Muscle of leg (tissue), 11 donors: ENCODE measurements around the gene ETV4. TPM values are rescaled to one million over a fixed set of nuclear protein-coding genes. Genes with fewer than 3 reads are reported as not detected.

Experiments
- DNase-seq: peaks from one replicate; pipeline ENCODE4 v3.0.0; 2013
- H3K27ac ChIP-seq: one replicate; pipeline ENCODE4 v1.5.1; 2013; ENCODE audit warnings: mild to moderate bottlenecking, low read length, control low read depth
- H3K27me3 ChIP-seq: one replicate; pipeline ENCODE4 v1.6.1; 2013; ENCODE audit warnings: low read length; ENCODE audit not compliant: control insufficient read depth, insufficient read depth
- H3K36me3 ChIP-seq: one replicate; pipeline ENCODE4 v1.6.1; 2013; ENCODE audit warnings: low read length; ENCODE audit not compliant: control insufficient read depth, insufficient read depth
- H3K4me1 ChIP-seq: one replicate; pipeline ENCODE4 v1.6.1; 2013; ENCODE audit warnings: low read length; ENCODE audit not compliant: control insufficient read depth, insufficient read depth
- H3K4me3 ChIP-seq: one replicate; pipeline ENCODE4 v1.5.1; 2013; ENCODE audit warnings: low read length, control low read depth
- H3K9me3 ChIP-seq: replicated peaks from 2 replicates; pipeline ENCODE4 v1.6.1; 2013; ENCODE audit warnings: low read depth, low read length; ENCODE audit not compliant: control insufficient read depth
- WGBS: methylation state at CpG from one replicate; pipeline ENCODE4 v1.1.5; 2013; ENCODE audit warnings: missing lambda C conversion rate; ENCODE audit not compliant: insufficient coverage; 5-methylcytosine and 5-hydroxymethylcytosine counted together
- polyA plus RNA-seq, 8 donors: library from polyadenylated mRNA; unstranded; fragments of 120-200 nt; gene quantifications; one replicate each; pipeline versions ENCODE4 v1.2.1 to v1.2.3, GENCODE V29; 2013; ENCODE audit warnings: inconsistent platforms in 1 of 8, low replicate concordance in 1 of 8; ENCODE audit not compliant: insufficient read length in 8 of 8, insufficient read depth in 1 of 8
- total RNA-seq: library from RNA; stranded (reverse); fragments of 120-200 nt; gene quantifications from one replicate; pipeline ENCODE4 v1.2.4, GENCODE V29; 2013

The ETV4 gene
- total and polyA plus RNA-seq, 9 donors = 4.0 to 10.0 (median 6.4) TPM

GRCh38 chr17:43558805-43559160 is 12.6 kb upstream of the ETV4 start:
- peaks cover 17% of the 10 kb centered on the region for H3K27me3 ChIP-seq
- no CpG with 5 or more reads among the region's 5 CpGs for WGBS
- no peak for DNase-seq
- no peak overlapping the region for H3K4me3 ChIP-seq
- H3K4me1 ChIP-seq = peaks cover 8% of the 10 kb centered on the region
- no peak overlapping the region for H3K27ac ChIP-seq
- no peaks in the 10 kb centered on the region for H3K9me3 ChIP-seq
- no peaks in the 10 kb centered on the region for H3K36me3 ChIP-seq

- no peak for DNase-seq
- Histone ChIP-seq H3K4me3 (no peak overlapping the region), H3K27me3 (peaks cover 10% of the 10 kb centered on the region), H3K27ac (no peak overlapping the region), H3K4me1 (peaks cover 6% of the 10 kb centered on the region), H3K36me3 (no peaks in the 10 kb centered on the region), H3K9me3 (no peaks in the 10 kb centered on the region)
- 45% methylated on average over 3 of the region's 5 CpGs for WGBS
Observed at GRCh38 chr17:43556292-43556691, 10.2 kb upstream of the ETV4 start.

DNA sequence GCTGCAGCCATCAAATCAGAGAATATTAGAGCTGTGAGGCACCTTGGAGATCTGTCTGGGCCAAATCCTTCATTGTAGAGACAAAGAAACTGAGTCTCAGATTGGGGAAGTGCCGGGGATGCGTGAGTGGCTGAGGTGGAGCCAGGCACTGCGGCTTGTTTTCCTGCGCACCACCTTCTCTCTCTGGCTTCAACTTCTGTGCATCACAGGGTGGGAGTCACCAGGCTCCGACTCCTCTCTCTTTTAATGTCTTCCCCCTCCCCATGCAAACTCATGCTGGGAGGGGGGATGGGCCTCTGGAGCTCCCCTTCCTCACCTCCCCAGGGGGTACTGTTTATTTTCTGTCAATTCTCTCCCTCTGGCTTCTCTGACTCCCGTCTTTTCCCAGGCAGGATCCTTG is 8.7 kb upstream of the ETV4 start:
- Histone ChIP-seq H3K27ac (no peak overlapping the region), H3K27me3 (peaks cover 10% of the 10 kb centered on the region), H3K4me1 (peaks cover 6% of the 10 kb centered on the region), H3K36me3 (no peaks in the 10 kb centered on the region), H3K9me3 (no peaks in the 10 kb centered on the region), H3K4me3 (no peak overlapping the region)
- WGBS = no CpG with 5 or more reads among the region's 6 CpGs
- DNase-seq = no peak

- Histone ChIP-seq H3K27me3 (peaks cover 14% of the 10 kb centered on the region), H3K9me3 (no peaks in the 10 kb centered on the region), H3K4me1 (peaks cover 4% of the 10 kb centered on the region), H3K27ac (no peak overlapping the region), H3K36me3 (no peaks in the 10 kb centered on the region), H3K4me3 (no peak overlapping the region)
- WGBS = 83% methylated on average over 1 of the region's 2 CpGs
- DNase-seq = no peak
Observed at GRCh38 chr17:43553573-43553972, 7.4 kb upstream of the ETV4 start.

DNA sequence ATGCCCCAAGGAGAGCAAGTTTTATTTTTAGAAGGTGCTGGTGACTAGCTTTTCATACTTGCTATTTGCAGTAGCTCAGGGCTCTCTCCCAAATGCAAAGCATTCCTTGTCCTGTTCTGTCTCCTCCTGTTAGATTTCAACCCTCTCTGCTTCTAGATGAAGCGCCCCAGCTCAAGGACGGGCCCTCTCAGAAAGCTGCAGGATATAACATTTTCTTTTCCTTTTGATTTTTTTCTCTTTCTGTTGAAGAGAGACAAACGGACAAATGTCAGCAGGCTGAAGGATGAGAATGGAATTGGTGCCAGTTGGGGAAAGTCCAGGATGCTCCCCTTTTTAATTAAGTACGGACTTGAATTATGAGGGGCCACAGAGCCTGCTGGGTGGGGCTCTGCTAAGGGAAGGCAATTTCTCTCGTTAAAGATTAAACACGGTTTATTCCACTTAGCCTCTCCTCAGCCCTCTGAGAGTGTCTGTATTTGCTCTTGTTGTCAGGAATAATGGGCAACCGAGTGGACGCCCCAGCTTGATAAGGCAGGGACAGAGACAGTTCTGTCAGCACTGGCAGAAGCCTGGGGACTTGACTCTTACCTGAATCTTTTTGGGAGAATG is 6.2 kb upstream of the ETV4 start:
- Histone ChIP-seq H3K9me3 (no peaks in the 10 kb centered on the region), H3K36me3 (no peaks in the 10 kb centered on the region), H3K27me3 (peaks cover 22% of the 10 kb centered on the region), H3K4me3 (no peak overlapping the region), H3K27ac (no peak overlapping the region), H3K4me1 (peaks cover 4% of the 10 kb centered on the region)
- no peak for DNase-seq
- no CpG with 5 or more reads among the region's 8 CpGs for WGBS

- peaks cover 14% of the 10 kb centered on the region for H3K4me1 ChIP-seq
- H3K27ac ChIP-seq = no peak overlapping the region
- H3K4me3 ChIP-seq = no peak overlapping the region
- no peak for DNase-seq
- no peaks in the 10 kb centered on the region for H3K9me3 ChIP-seq
- H3K36me3 ChIP-seq = no peaks in the 10 kb centered on the region
- WGBS = 73% methylated on average over 2 of the region's 4 CpGs
- H3K27me3 ChIP-seq = peaks cover 36% of the 10 kb centered on the region
Observed at GRCh38 chr17:43550754-43551153, 4.6 kb upstream of the ETV4 start.

DNA sequence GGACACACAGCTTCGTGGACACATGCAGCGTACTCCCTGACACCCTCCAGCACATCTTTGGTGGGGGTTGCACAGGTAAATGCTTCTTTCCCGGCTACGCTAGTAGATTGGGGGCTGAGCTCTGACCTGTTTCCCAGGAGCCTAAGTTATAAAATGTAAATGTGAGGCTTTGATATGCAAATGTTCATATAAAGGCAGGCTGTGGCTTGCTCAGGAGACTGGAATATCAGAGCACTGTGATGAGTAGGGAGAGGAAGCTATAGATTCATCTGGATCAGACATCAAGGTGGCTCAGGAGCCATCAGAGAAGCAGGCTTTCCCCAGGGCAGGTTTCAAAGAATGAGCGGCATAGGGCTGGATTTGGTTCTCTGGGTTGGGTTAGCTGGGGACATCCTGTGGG is 3.4 kb upstream of the ETV4 start:
- H3K27ac ChIP-seq = no peak overlapping the region

DNA sequence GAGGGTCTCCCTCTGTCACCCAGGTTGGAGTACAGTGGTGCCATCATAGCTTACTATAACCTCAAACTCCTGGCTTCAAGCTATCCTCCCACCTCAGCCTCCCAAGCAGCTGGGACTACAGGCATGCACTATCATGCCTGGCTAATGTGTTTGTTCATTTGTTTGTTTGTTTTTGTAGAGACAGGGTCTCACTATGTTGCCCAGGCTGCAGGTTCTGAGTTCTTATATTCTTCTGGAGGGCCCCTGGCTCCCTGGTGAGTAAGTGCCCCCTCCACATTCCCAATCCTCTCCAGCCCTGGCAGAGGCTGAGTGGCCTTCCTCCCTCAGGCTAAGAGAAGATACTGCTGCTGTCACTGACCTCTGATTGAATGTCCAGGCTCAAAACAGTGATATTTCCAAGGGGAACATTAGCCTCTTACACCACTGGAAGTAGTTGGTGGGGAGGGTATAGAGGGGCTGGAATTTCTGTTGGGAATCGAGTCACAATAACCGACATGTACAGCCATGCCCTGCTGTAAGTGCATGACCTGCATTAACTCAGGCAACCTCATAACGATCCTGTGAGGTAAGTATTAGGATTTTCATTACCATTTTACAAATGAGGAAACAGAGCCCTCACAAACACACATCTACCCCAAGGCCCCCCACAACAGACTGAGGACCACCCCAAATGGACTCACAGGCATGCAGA is 2.7 kb upstream of the ETV4 start:
- no CpG with 5 or more reads among the region's 3 CpGs for WGBS
- Histone ChIP-seq H3K4me3 (no peak overlapping the region), H3K4me1 (peaks cover 20% of the 10 kb centered on the region), H3K27me3 (peaks cover 50% of the 10 kb centered on the region), H3K27ac (no peak overlapping the region), H3K36me3 (no peaks in the 10 kb centered on the region), H3K9me3 (no peaks in the 10 kb centered on the region)
- DNase-seq = no peak

More for the DNA sequence above, 3.4 kb upstream of the ETV4 start:
- peaks cover 44% of the 10 kb centered on the region for H3K27me3 ChIP-seq
- H3K4me3 ChIP-seq = no peak overlapping the region
- H3K9me3 ChIP-seq = no peaks in the 10 kb centered on the region
- peaks cover 20% of the 10 kb centered on the region for H3K4me1 ChIP-seq
- WGBS = 76% methylated on average over 3 of the region's 5 CpGs
- no peak for DNase-seq
- no peaks in the 10 kb centered on the region for H3K36me3 ChIP-seq

- Histone ChIP-seq H3K4me1 (peaks cover 24% of the 10 kb centered on the region), H3K27me3 (peaks cover 54% of the 10 kb centered on the region), H3K4me3 (no peak overlapping the region), H3K9me3 (no peaks in the 10 kb centered on the region), H3K27ac (no peak overlapping the region), H3K36me3 (no peaks in the 10 kb centered on the region)
- DNase-seq = no peak
Observed at GRCh38 chr17:43547659-43548256, 1.6 kb upstream of the ETV4 start.

- no peak overlapping the region for H3K27ac ChIP-seq
- peaks cover 60% of the 10 kb centered on the region for H3K27me3 ChIP-seq
- H3K4me3 ChIP-seq = no peak overlapping the region
- no peaks in the 10 kb centered on the region for H3K36me3 ChIP-seq
- H3K4me1 ChIP-seq = peaks cover 20% of the 10 kb centered on the region
- 60% methylated on average over 1 of the region's 2 CpGs for WGBS
- no peaks in the 10 kb centered on the region for H3K9me3 ChIP-seq
- DNase-seq = no peak
Observed at GRCh38 chr17:43547189-43547550, 1.0 kb upstream of the ETV4 start.
